K562 (cell line): ENCODE results near the gene LPIN3. TPM values are rescaled to one million over a fixed set of nuclear protein-coding genes. Genes with fewer than 3 reads are reported as not detected.

ENCODE experiments used
- ATAC-seq: fragments of 200-7000 bp; cut with Tn5 transposase; 3 replicates; pipeline ENCODE4 v1.9.1; 2020; ENCODE audit warnings: moderate library complexity
- BruUV-seq: library from RNA; stranded (reverse); fragments of 400-500 nt; replicated peaks from 2 replicates; lab custom pipeline; 2021; lab: Mats Ljungman, UMichigan
- CTCF ChIA-PET: fragments of 300-600 bp; formaldehyde crosslinking; extraction: SDS; loops from one replicate; lab custom pipeline; 2021; ENCODE audit warnings: low intra/inter-chr PET ratio; lab: Yijun Ruan, JAX
- POLR2A ChIA-PET: fragments of 300-600, 350-650 bp; sonication (Branson Sonifier 250); formaldehyde crosslinking; extraction: SDS; loops from one replicate; lab custom pipeline; 2021; ENCODE audit warnings: antibody characterized with exemption, inconsistent platforms; lab: Yijun Ruan, JAX
- DNase-seq, 4 experiments: peaks; one replicate each; pipeline versions ENCODE4 v3.0.0 to v3.0.0-alpha.2; 2011 to 2018; ENCODE audit warnings: low spot score in 3 of 4, mixed read lengths in 3 of 4; ENCODE audit errors: extremely low read depth in 1 of 4
- FAIRE-seq: peaks from 2 replicates; lab custom pipeline; 2011; peaks lifted over from hg19 to GRCh38; lab: Jason Lieb, UNC
- H2AFZ ChIP-seq: 2 replicates; pipeline ENCODE4 v1.6.0; 2011; ENCODE audit warnings: low read depth, low read length, control low read depth, inconsistent platforms
- H3K27ac ChIP-seq: fragments of 200-600 bp; 3 replicates; pipeline ENCODE4 v1.8.0; 2011; ENCODE audit warnings: low read depth, mild to moderate bottlenecking, control low read depth, inconsistent platforms, low read length, moderate library complexity, mixed read lengths; ENCODE audit errors: extremely low read depth
- H3K27me3 ChIP-seq, 2 experiments: fragments of 300-600 bp in 1 of 2; 2 replicates in 1 of 2; 3 replicates in 1 of 2; pipeline versions ENCODE4 v1.6.0 to v1.8.0; 2011; ENCODE audit warnings: inconsistent platforms in 2 of 2, low read length in 2 of 2, mild to moderate bottlenecking in 1 of 2, mixed read lengths in 1 of 2, moderate library complexity in 1 of 2; ENCODE audit not compliant: control insufficient read depth in 2 of 2, insufficient read depth in 2 of 2
- H3K36me3 ChIP-seq: fragments of 300-600 bp; 3 replicates; pipeline ENCODE4 v1.8.0; 2011; ENCODE audit warnings: mild to moderate bottlenecking, low read length, inconsistent platforms; ENCODE audit not compliant: control insufficient read depth, insufficient read depth
- H3K4me1 ChIP-seq, 2 experiments: fragments of 200-600 bp in 1 of 2; replicated peaks in 1 of 2; 2 replicates in 1 of 2; 3 replicates in 1 of 2; pipeline versions ENCODE4 v1.5.1 to v1.8.0; 2011; ENCODE audit warnings: inconsistent platforms in 2 of 2, low read length in 2 of 2, mild to moderate bottlenecking in 1 of 2, mixed read lengths in 1 of 2, moderate library complexity in 1 of 2; ENCODE audit not compliant: control insufficient read depth in 2 of 2, insufficient read depth in 2 of 2
- H3K4me2 ChIP-seq: 2 replicates; pipeline ENCODE4 v1.6.1; 2011; ENCODE audit warnings: low read length, control low read depth, inconsistent platforms, mixed read lengths; ENCODE audit not compliant: insufficient read depth
- H3K4me3 ChIP-seq: fragments of 200-600 bp; sonication (generic), shearing (Covaris generic); 2 replicates; pipeline ENCODE4 v1.5.1; 2016; ENCODE audit warnings: control low read depth, inconsistent platforms
- H3K79me2 ChIP-seq: fragments of 200-600 bp; 3 replicates; pipeline ENCODE4 v1.8.0; 2011; ENCODE audit warnings: low read length, inconsistent platforms; ENCODE audit not compliant: control insufficient read depth, insufficient read depth
- H3K9ac ChIP-seq, 2 experiments: 2 replicates each; pipeline versions ENCODE4 v1.6.0 to v1.6.1; 2011; ENCODE audit warnings: low read depth in 2 of 2, low read length in 2 of 2, control low read depth in 1 of 2, inconsistent platforms in 1 of 2, mild to moderate bottlenecking in 1 of 2, mixed read lengths in 1 of 2; ENCODE audit not compliant: insufficient read depth in 1 of 2
- H3K9me1 ChIP-seq: one replicate; pipeline ENCODE4 v1.6.0; 2011; ENCODE audit warnings: inconsistent platforms, mild to moderate bottlenecking, low read length, moderate library complexity; ENCODE audit not compliant: control insufficient read depth, insufficient read depth
- H3K9me3 ChIP-seq: replicated peaks from 2 replicates; pipeline ENCODE4 v1.5.1; 2011; ENCODE audit warnings: low read depth, low read length, inconsistent platforms; ENCODE audit not compliant: control insufficient read depth, insufficient read depth
- H4K20me1 ChIP-seq: replicated peaks from 2 replicates; pipeline ENCODE4 v1.6.1; 2011; ENCODE audit warnings: low read length, inconsistent platforms, mixed read lengths; ENCODE audit not compliant: control insufficient read depth, insufficient read depth
- CCNT2 ChIP-seq: IDR thresholded peaks from 2 replicates; pipeline ENCODE4 v1.6.1; 2011; ENCODE audit warnings: borderline replicate concordance, low read depth, mild to moderate bottlenecking, moderate library complexity, mixed read lengths, low read length; ENCODE audit not compliant: insufficient read length; ENCODE audit errors: extremely low read depth
- CEBPB ChIP-seq: fragments of 450-650 bp; IDR thresholded peaks from 2 replicates; pipeline ENCODE4 v1.6.1; 2016; ENCODE audit warnings: missing genetic modification characterization, missing compliant biosample characterization
- JUN ChIP-seq, 2 experiments: sonication (generic) in 1 of 2; formaldehyde crosslinking in 1 of 2; IDR thresholded peaks; 2 replicates each; pipeline versions ENCODE4 v1.6.1 to v1.8.0; 2012 to 2022; ENCODE audit warnings: borderline replicate concordance in 2 of 2, mild to moderate bottlenecking in 2 of 2, improper control_type of control experiment in 1 of 2, low read depth in 1 of 2, low read length in 1 of 2, missing genetic modification reagents in 1 of 2
- OTX1 ChIP-seq: fragments of 450-650 bp; formaldehyde crosslinking; IDR thresholded peaks from 2 replicates; pipeline ENCODE4 v1.4.0; 2022; ENCODE audit warnings: mild to moderate bottlenecking
- SRF ChIP-seq, 2 experiments: fragments of 250-450, 450-650 bp in 1 of 2; sonication (Bioruptor Pico) in 1 of 2; sonication (generic) in 1 of 2; formaldehyde crosslinking; IDR thresholded peaks; 2 replicates each; pipeline versions ENCODE4 v1.5.0 to v1.5.1; 2020 to 2022; ENCODE audit warnings: mild to moderate bottlenecking in 1 of 2, missing genetic modification reagents in 1 of 2
- TEAD1 ChIP-seq, 2 experiments: fragments of 450-650 bp in 1 of 2; sonication (generic) in 1 of 2; formaldehyde crosslinking; IDR thresholded peaks; 2 replicates each; pipeline versions ENCODE4 v1.4.0 to v1.8.0; 2020 to 2022; ENCODE audit warnings: mild to moderate bottlenecking in 2 of 2, missing genetic modification reagents in 1 of 2
- ZNF586 ChIP-seq: fragments of 450-650 bp; formaldehyde crosslinking; conservative IDR thresholded peaks from 2 replicates; pipeline ENCODE4 v1.4.0; 2020; ENCODE audit warnings: mild to moderate bottlenecking, moderate library complexity
- WGBS: fragments of 100-300 bp; shearing (Covaris generic); methylation state at CpG from one replicate; pipeline ENCODE4 v1.1.6; 2016; ENCODE audit warnings: low coverage, mixed read lengths; ENCODE audit not compliant: insufficient coverage; ENCODE audit errors: missing lambda C conversion rate; 5-methylcytosine and 5-hydroxymethylcytosine counted together
- in situ Hi-C: fragments of 300-500 bp; cut with MboI; formaldehyde crosslinking; loops from 4 replicates; pipeline ENCODE4 v1.15.0; 2018; ENCODE audit warnings: inconsistent platforms, mixed read lengths
- intact Hi-C: fragments of 100-400 bp; cut with micrococcal nuclease; formaldehyde crosslinking; loops from 2 replicates; pipeline ENCODE4 v1.14.2; 2022
- polyA plus RNA-seq, 8 experiments: library from polyadenylated mRNA; depleted of rRNA in 4 of 8; stranded (reverse) in 5 of 8; unstranded in 3 of 8; fragments of >200 nt; fragmentation: Nextera tagmentation in 2 of 8; fragmentation: Illumina TruSeq in 1 of 8; extraction: Ambion mirVana in 2 of 8; extraction: Trizol in 1 of 8; gene quantifications; 2 replicates each; pipeline versions ENCODE4 v1.2.1 to v1.2.3, GENCODE V29; 2011 to 2014; ENCODE audit warnings: inconsistent platforms in 1 of 8, missing spikeins in 1 of 8
- total RNA-seq, 7 experiments: library from RNA; depleted of rRNA in 6 of 7; stranded (reverse); fragments of >200 nt in 6 of 7; fragmentation: Illumina TruSeq in 2 of 7; extraction: Trizol in 2 of 7; gene quantifications; 2 replicates each; pipeline versions ENCODE4 v1.2.1 to v1.2.3, GENCODE V29; 2011 to 2021; ENCODE audit warnings: low replicate concordance in 1 of 7
- TF ChIP-seq, protein P1 (sequence below): fragments of 450-650 bp; IDR thresholded peaks from 2 replicates; pipeline ENCODE4 v1.6.1; 2017; ENCODE audit warnings: antibody characterized with exemption
- TF ChIP-seq, protein P2 (sequence below): fragments of 250-450 bp; sonication (Bioruptor Pico); IDR thresholded peaks from 2 replicates; pipeline ENCODE4 v1.8.0; 2021; ENCODE audit warnings: moderate library complexity, mild to moderate bottlenecking, inconsistent platforms

Gene LPIN3
- total and polyA plus RNA-seq, 9 of the 15 experiments (the other 6 are each of a cell fraction or from before 2014, with no cell fraction given) = 2.2 to 10.4 (median 5.9) TPM

- TF ChIP-seq, protein P1, sequence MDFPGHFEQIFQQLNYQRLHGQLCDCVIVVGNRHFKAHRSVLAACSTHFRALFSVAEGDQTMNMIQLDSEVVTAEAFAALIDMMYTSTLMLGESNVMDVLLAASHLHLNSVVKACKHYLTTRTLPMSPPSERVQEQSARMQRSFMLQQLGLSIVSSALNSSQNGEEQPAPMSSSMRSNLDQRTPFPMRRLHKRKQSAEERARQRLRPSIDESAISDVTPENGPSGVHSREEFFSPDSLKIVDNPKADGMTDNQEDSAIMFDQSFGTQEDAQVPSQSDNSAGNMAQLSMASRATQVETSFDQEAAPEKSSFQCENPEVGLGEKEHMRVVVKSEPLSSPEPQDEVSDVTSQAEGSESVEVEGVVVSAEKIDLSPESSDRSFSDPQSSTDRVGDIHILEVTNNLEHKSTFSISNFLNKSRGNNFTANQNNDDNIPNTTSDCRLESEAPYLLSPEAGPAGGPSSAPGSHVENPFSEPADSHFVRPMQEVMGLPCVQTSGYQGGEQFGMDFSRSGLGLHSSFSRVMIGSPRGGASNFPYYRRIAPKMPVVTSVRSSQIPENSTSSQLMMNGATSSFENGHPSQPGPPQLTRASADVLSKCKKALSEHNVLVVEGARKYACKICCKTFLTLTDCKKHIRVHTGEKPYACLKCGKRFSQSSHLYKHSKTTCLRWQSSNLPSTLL = no peak
These were observed 35.7 kb downstream of the LPIN3 start (continued) for GRCh38 chr20:41376349-41376748.

- H3K4me2 ChIP-seq = no peak overlapping the region
- FAIRE-seq (no peak), ATAC-seq (peak; percentile 28), DNase-seq (no peak)
- POLR2A ChIA-PET = interaction anchor here (0.5 to 1.3 kb wide), 2 partner anchors 9 to 32 kb away, joined by 3 read pairs; no protein-coding TSS in a partner anchor
- H3K4me1 ChIP-seq = peaks cover 0 to 3% of the 10 kb centered on the region in 2 experiments; a peak in 2 of 5 replicates
- H3K9me3 ChIP-seq = no peaks in the 10 kb centered on the region
- intact Hi-C loops (no loop called here), in situ Hi-C loops (no loop called here)
- 3% methylated on average over 6 of the region's 6 CpGs for WGBS
- no peaks in the 10 kb centered on the region for H3K79me2 ChIP-seq
- CTCF ChIA-PET = no interaction called here
- TF ChIP-seq CCNT2 = no peak
- TF ChIP-seq TEAD1 (CRISPR knock-in tag; IDR thresholded peaks at IDR 0.05) = no peak
- no peak for TF ChIP-seq ZNF586 (CRISPR knock-in tag)
- TF ChIP-seq, protein P2, sequence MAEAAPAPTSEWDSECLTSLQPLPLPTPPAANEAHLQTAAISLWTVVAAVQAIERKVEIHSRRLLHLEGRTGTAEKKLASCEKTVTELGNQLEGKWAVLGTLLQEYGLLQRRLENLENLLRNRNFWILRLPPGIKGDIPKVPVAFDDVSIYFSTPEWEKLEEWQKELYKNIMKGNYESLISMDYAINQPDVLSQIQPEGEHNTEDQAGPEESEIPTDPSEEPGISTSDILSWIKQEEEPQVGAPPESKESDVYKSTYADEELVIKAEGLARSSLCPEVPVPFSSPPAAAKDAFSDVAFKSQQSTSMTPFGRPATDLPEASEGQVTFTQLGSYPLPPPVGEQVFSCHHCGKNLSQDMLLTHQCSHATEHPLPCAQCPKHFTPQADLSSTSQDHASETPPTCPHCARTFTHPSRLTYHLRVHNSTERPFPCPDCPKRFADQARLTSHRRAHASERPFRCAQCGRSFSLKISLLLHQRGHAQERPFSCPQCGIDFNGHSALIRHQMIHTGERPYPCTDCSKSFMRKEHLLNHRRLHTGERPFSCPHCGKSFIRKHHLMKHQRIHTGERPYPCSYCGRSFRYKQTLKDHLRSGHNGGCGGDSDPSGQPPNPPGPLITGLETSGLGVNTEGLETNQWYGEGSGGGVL (CRISPR knock-in tag) = no peak
- no peak for TF ChIP-seq CEBPB (tag)
- TF ChIP-seq JUN (IDR thresholded peaks at IDR 0.05; ENCODE audit: borderline replicate concordance, low read depth, low read length) = no peak
- no peak for TF ChIP-seq JUN (CRISPR knock-in tag; IDR thresholded peaks at IDR 0.05; ENCODE audit: borderline replicate concordance)
- no peak for TF ChIP-seq OTX1 (CRISPR knock-in tag)
- no peak for TF ChIP-seq SRF (CRISPR knock-in tag; IDR thresholded peaks at IDR 0.05)
- no peak overlapping the region for H3K27ac ChIP-seq
- peaks cover 25 to 55% of the 10 kb centered on the region in 2 experiments for H3K27me3 ChIP-seq
- peak overlapping the region in 1 of 2 experiments; percentile 45; a peak in 1 of 4 replicates for H3K9ac ChIP-seq
- H3K4me3 ChIP-seq = no peak overlapping the region
- H3K9me1 ChIP-seq = no peaks in the 10 kb centered on the region
- no peak overlapping the region; the same call in 1 of the 2 replicates for H2AFZ ChIP-seq
- BruUV-seq = no TSS peak
- H3K36me3 ChIP-seq = no peaks in the 10 kb centered on the region
- no peaks in the 10 kb centered on the region; the same call in 1 of the 2 replicates for H4K20me1 ChIP-seq
These were observed 36.7 kb downstream of the LPIN3 start for GRCh38 chr20:41377275-41377674.
